Esophagus squamous epithelium (tissue), 4 donors: Measurements from ENCODE around the gene ERC2.

Source experiments
- POLR2A ChIP-seq, 4 donors: fragments of 450-650 bp; IDR thresholded peaks; one replicate each; pipeline ENCODE4 v1.6.1; 2017; ENCODE audit warnings: antibody characterized with exemption in 4 of 4, mild to moderate bottlenecking in 4 of 4, moderate library complexity in 3 of 4
- TF ChIP-seq, protein P1 (sequence below), 6 experiments: fragments of 450-650 bp in 4 of 6; fragments of 200-600 bp in 2 of 6; sonication (generic) in 2 of 6; IDR thresholded peaks; one replicate each; pipeline ENCODE4 v1.5.1; 2016 to 2019; ENCODE audit warnings: antibody characterized with exemption in 6 of 6, mild to moderate bottlenecking in 4 of 6, moderate library complexity in 4 of 6

GRCh38 chr3:55668359-55668758 lies 799.9 kb downstream of the ERC2 start:
- TF ChIP-seq, protein P1, sequence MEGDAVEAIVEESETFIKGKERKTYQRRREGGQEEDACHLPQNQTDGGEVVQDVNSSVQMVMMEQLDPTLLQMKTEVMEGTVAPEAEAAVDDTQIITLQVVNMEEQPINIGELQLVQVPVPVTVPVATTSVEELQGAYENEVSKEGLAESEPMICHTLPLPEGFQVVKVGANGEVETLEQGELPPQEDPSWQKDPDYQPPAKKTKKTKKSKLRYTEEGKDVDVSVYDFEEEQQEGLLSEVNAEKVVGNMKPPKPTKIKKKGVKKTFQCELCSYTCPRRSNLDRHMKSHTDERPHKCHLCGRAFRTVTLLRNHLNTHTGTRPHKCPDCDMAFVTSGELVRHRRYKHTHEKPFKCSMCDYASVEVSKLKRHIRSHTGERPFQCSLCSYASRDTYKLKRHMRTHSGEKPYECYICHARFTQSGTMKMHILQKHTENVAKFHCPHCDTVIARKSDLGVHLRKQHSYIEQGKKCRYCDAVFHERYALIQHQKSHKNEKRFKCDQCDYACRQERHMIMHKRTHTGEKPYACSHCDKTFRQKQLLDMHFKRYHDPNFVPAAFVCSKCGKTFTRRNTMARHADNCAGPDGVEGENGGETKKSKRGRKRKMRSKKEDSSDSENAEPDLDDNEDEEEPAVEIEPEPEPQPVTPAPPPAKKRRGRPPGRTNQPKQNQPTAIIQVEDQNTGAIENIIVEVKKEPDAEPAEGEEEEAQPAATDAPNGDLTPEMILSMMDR (IDR thresholded peaks at IDR 0.05): no peak
- no peak for TF ChIP-seq POLR2A (IDR thresholded peaks at IDR 0.05)
